ENCODE measurements around the gene CNTN3.

- TF ChIP-seq MAX (IDR thresholded peaks at IDR 0.05) (no peak), EP300 (IDR thresholded peaks at IDR 0.05; ENCODE audit: borderline replicate concordance) (no peak), TEAD4 (IDR thresholded peaks at IDR 0.05) (no peak)
These were observed 47.2 kb upstream of the CNTN3 start for GRCh38 chr3:74661672-74662071.

Measured in Ishikawa (cell line).